AG04449 (cell line): ENCODE measurements around the gene PYGM.

Source experiments
- CTCF ChIA-PET: fragments of 350-600 bp; formaldehyde crosslinking; extraction: SDS; loops from one replicate; lab custom pipeline; 2021; ENCODE audit warnings: antibody characterized with exemption; lab: Yijun Ruan, JAX
- POLR2A ChIA-PET: fragments of 400-600, 350-600 bp; formaldehyde crosslinking; extraction: SDS; loops from one replicate; lab custom pipeline; 2020; ENCODE audit warnings: antibody characterized with exemption, inconsistent platforms; lab: Yijun Ruan, JAX
- DNase-seq: peaks from one replicate; pipeline ENCODE4 v3.0.0-alpha.2; 2010; ENCODE audit warnings: low read depth, low spot score
- H3K4me3 ChIP-seq: 2 replicates; pipeline ENCODE4 v1.5.1; 2011; ENCODE audit warnings: low read depth, mild to moderate bottlenecking, control low read depth, low read length
- CTCF ChIP-seq: IDR thresholded peaks from one replicate; pipeline ENCODE4 v1.5.1; 2011; ENCODE audit warnings: mild to moderate bottlenecking, moderate library complexity, low read length, control low read depth, inconsistent platforms; ENCODE audit not compliant: insufficient read depth; ENCODE audit errors: missing control alignments

PYGM gene

DNA sequence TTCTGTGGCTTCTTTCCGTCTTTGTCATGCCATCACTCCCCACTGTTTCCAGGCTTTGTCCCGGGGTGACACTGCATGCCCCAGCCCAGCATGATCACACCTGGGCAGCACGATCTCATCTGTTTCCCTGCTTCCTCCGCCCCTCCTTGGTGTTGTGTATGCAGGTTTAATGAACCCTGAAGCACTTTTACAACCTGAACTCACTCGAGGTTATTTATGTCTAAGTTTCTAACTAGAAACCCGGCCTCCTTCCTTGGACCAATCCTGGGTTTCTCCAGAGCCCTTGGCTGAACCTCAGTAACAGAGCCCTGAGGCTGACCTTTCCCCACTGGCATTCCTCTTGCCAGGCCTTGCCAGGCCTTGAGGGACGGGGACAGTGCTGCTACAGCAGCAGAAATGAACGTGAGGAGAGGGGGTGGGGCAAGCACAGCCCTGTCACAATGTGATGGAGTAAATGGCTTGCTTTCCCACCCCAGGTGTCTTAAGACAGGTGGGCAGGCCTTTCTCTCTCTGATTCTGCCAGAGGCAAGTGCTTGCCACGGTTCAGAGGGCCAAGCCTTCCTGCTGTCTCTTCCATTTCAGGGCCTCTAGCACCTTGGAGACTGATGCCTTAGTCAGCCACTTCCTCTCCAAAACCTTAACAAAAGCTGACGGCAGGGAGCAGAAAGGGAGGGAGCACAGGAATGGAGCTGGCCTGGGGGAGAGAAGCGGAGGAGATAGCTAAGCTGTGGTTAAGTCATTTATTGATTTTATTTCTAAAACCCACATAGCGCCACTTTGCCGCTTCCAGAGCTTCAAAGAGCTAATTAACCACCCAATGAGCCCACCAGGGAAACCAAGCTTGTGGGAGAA lies 3.1 kb upstream of the PYGM start:
- CTCF ChIA-PET: interaction anchor here (0.9 to 3.9 kb wide), 5 partner anchors 12 to 74 kb away, joined by 3 to 34 read pairs (median 4); no protein-coding TSS in a partner anchor
- POLR2A ChIA-PET: no interaction called here
- no peak overlapping the region for H3K4me3 ChIP-seq
- no peak for TF ChIP-seq CTCF
- peak; percentile 23 for DNase-seq

DNA sequence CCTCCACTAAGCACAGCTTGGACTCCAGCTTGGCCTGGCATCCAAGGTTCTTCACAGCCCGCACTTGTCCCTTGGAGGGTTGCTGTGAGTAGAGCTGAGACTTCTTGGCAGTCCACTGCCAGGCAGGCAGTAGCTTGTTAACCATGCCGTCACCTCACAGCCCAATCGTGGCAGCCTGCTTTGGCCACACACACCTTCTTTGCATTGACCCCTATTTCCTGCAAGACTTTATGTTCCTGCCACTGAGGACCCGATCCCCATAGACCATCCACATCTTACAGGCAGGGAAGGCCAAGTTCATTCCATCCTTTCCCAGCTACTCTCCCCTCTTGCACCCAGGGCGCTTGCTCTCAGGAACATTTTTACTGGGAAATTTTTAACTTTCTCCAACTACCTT lies 2.5 kb upstream of the PYGM start:
- POLR2A ChIA-PET: no interaction called here
- H3K4me3 ChIP-seq: no peak overlapping the region
- no peak for DNase-seq
- no peak for TF ChIP-seq CTCF
- CTCF ChIA-PET: interaction anchor here (0.9 to 2.1 kb wide), 3 partner anchors 9 to 20 kb away, joined by 4 to 9 read pairs (median 4); no protein-coding TSS in a partner anchor

GRCh38 chr11:64760759-64761420 lies 1.1 kb upstream of the PYGM start:
- DNase-seq: no peak
- ChIA-PET CTCF (interaction anchor here (1.2 to 2.1 kb wide), 6 partner anchors 7 to 312 kb away, joined by 4 to 9 read pairs (median 4); partner anchors contain the start of gene RASGRP2), POLR2A (interaction anchor here (1.5 kb wide), 1 partner anchor 18 kb away, joined by 7 read pairs; the partner anchor contains the start of gene SF1)
- no peak for TF ChIP-seq CTCF
- no peak overlapping the region for H3K4me3 ChIP-seq

DNA sequence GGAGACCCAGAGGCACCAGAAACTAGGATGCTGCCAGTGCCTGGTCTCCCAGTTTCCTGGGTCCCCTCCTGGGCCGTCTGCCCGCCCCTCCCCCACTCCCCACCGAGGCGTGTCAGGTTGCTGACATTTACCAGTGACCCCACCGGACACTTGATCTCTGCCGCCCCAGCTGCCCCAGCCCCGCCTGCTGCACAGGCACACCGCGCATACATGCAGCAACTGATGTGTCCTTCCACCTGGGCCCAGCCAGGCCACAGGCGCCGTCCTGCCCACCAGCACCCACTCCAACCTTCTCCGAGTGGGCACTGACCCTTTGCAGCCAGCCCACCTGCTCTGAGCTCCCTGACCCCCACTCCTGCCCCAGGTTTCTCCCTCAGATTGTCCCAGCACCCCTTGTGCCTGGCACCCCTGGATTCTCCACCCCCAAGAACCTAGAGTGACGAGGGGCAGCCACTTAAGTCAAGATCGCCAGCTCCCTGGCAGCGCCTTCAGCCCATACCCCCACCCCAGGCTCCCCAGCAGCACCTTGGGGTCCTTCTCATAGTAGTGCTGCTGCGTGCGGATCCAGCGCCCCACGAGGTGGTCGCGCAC lies 548 bp downstream of the PYGM start:
- no peak for DNase-seq
- ChIA-PET CTCF (interaction anchor here (0.8 to 1.8 kb wide), 5 partner anchors 9 to 108 kb away, joined by 3 to 7 read pairs (median 4); no protein-coding TSS in a partner anchor), POLR2A (interaction anchor here (0.8 kb wide), 1 partner anchor 20 kb away, joined by 3 read pairs; no protein-coding TSS in a partner anchor)
- no peak for TF ChIP-seq CTCF
- no peak overlapping the region for H3K4me3 ChIP-seq

- ChIA-PET CTCF (interaction anchor here (1.4 kb wide), 1 partner anchor 12 kb away, joined by 3 read pairs; no protein-coding TSS in a partner anchor), POLR2A (no interaction called here)
- H3K4me3 ChIP-seq: no peak overlapping the region
- no peak for DNase-seq
- TF ChIP-seq CTCF: no peak
Observed at GRCh38 chr11:64758330-64759079, 1.3 kb downstream of the PYGM start.
